Stimulated activated CD4-positive, alpha-beta T cell treated with anti-CD3 and anti-CD28 coated beads, Interleukin-2, amount 100 ng/mL, for 48 hours (primary cell): Measurements from ENCODE around the gene NIT1.

Experiments used
- DNase-seq, 2 donors: peaks; one replicate each; pipeline ENCODE4 v3.0.0-alpha.2; 2020

NIT1 gene

DNA sequence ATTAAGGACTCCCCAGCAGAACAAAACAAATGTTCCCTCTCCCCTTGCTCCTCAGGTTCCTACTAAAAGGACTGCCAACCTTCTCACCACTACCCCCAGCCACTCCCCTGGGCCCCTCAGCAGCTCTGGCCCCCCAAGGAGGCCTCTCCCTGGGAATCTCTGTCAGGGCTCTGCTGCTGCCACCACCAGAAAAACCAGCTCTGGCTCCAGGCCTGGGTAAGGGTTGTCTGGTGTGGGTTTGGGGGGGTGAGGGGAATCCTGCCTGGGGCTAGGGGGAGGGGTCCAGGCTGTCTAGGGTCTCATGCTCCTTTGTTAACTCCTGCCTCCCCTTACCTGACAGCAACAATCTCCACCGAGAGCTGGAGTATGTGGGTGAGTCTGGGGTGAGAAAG lies 33.3 kb upstream of the NIT1 start:
- no peak for DNase-seq

DNA sequence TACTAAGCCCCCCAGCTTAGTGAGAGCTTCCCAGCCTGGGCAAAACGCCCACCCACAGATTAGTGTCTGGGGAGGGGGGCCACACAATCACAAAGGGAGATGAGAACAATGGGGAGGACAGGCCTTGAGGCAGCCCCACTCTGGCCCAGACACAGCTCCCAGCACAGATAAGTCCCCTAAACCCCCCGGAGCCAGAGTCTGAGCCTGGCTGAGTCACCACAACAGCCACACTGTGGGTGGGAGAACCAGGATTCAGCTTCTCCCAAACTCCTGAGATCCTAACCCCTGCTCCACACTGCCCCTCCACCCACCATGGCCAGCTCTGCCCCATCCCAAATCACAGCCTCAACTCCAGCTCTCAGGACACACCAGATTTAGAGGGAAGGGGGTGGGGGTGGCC lies 32.7 kb upstream of the NIT1 start:
- no peak for DNase-seq

- no peak for DNase-seq
These were observed 31.4 kb upstream of the NIT1 start for GRCh38 chr1:161086457-161086856.

- no peak for DNase-seq
These were observed 29.3 kb upstream of the NIT1 start for GRCh38 chr1:161088587-161089110.

GRCh38 chr1:161089251-161089924 lies 28.5 kb upstream of the NIT1 start, which contains the start of gene NECTIN4:
Gene NECTIN4, minus strand, starts transcription at chr1:161089558. Its CDS starts 262 bp downstream, at chr1:161089296.
- DNase-seq, result no peak

- no peak for DNase-seq
These were observed 28.0 kb upstream of the NIT1 start for GRCh38 chr1:161089938-161090337.

DNA sequence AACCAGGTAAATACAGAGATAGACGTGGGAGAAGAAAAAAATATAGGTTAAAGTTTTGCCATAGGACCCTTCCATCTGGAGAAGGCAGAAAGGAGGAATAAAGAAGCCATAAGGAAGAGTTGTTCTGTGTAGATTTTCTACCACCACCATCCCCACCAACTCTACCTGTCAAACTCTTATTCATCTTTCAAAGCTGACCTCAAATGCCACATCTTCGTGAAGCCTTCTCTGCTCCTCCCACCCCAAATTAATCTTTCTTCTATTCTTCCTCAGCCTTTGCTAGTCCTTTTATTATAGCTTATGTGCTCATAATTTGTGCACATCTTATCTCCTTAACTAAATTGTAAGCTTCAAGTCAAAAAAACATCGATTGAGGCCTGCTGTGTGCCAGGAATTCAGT lies 27.3 kb upstream of the NIT1 start:
- DNase-seq, result no peak

DNA sequence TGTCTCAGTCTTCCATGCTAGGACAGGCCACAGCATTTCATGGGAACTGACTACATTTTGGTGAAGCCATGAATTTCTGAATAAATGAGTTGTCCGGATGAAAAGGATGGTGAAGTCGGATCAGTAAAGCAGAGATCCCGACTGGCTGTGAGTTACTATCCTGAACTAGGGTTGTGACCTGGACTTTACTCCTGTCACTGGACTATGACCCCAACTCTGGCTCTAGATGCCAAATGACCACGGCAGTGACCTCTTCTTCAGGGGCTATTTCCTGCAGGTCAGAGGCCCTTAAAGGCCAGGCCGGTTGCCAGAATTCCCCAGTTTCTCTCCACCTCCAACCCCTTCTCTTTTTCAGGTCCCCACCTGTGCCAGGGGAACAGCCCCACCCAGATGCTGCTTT lies 26.8 kb upstream of the NIT1 start:
- DNase-seq, result no peak

- no peak for DNase-seq
These were observed 26.0 kb upstream of the NIT1 start for GRCh38 chr1:161091796-161092507.

DNA sequence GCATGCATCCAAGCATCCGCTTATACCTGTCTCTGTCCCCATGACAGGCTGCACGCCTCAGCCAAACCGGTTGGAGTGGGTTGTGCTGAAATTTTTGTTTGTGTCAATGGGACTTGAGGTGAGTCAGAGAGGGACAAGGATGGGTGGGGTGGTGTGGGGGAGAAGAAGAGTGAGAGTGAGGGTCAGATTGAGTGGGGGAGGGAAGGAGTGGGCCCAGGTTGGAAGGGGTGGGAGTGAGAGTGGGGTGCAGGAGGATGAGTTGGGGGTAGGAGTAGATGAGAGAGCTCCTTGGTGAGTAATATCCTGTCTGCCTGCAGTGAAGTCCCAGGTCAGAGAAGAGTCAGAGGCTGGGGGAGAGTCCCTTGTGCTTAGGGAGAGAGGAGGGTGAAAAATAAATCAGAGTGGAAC lies 25.3 kb upstream of the NIT1 start:
- no peak for DNase-seq

GRCh38 chr1:161094481-161094880 lies 23.4 kb upstream of the NIT1 start:
- DNase-seq, result no peak

DNA sequence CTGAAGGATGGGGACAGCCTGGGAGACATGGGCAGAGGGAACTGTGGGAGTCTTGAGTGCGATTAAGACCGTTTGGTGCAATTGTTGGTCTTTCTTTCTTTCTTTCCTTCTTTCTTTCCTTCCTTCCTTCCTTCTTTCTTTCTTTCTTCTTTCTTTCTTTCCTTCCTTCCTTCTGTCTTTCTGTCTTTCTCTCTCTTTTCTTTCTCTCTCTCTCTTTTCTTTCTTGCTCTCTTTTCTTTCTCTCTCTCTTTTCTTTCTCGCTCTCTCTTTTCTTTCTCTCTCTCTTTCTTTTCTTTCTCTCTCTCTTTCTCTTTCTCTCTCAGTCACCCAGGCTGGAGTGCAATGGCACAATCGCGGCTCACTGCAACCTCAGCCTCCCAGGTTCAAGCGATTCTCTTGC lies 22.7 kb upstream of the NIT1 start:
- DNase-seq, result no peak

DNA sequence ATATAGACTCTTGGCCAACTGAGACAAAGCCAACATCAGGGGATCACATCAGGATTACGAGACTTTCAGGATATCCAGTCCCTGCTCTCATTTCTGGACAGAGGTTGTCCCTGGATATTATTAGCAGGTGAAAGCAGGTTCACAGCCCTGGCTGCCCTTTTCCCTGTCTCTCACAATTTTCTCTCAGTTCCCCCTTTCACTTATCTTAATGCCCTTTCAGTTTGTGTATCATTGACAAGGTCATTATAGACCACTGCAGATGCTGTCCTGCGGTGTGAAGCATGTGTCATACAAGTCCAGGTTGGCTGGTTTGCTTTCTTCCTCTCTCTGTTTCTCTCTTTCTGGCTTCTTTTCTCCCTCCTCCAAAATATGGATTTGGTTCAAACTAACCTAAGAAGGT lies 21.9 kb upstream of the NIT1 start:
- no peak for DNase-seq

GRCh38 chr1:161096530-161096929 lies 21.4 kb upstream of the NIT1 start:
- DNase-seq, result no peak

GRCh38 chr1:161098210-161099068 lies 19.5 kb upstream of the NIT1 start, which contains the start of gene KLHDC9:
Gene KLHDC9, plus strand, starts transcription at chr1:161098361. Its CDS starts 175 bp downstream, at chr1:161098536.
- peak; percentile 46 to 52 for DNase-seq

DNA sequence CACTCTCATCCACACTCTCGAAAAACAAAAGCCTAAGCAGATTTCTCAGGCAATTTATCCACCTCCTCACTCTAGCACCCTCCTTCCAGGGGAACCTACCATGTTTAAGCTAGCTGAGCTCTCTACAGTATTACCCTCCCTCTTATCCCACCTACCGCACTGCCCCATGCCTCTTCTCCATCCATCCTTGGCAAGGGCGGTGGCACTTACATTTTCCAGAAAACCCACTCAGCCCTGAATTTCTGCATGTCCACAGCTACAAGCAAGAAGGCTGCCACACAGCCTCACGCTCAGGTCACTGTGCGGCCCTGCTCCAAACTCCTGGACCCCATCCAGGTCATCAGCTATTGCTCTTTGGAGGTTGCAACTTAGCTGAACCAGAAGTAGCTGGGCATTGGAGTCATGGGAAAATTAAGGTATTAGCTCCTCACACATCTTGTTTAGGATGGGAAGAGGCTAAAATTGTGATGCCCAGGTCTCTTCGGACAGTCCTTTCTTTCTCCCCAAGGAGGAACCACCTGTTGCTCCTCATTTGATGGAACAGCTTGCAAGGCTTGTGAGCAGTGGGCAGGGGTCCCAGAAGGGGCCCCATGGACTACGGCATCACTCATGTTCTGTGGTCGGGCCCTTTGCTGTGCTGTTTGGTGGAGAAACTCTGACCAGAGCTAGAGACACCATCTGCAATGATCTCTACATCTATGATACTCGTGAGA lies 18.7 kb upstream of the NIT1 start:
- no peak for DNase-seq

- DNase-seq, result no peak
These were observed 17.3 kb upstream of the NIT1 start for GRCh38 chr1:161100556-161100955.

DNA sequence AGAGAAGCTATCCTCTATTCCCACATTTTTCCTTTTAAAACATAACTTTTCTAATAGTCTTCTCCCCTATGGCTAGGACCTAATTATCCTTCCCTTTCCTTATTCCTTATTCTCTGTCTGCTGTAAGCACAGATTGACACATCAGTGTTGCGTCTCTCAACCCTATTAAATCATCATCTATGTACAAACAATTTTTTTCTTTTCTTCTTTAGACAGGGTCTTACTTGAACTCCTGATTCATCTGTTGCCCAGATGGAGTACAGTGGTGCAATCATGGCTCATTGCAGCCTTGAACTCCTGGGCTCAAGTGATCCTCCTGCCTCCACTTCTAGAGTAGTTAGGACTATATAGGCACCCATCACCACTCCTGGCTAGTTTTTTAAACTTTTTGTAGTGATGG lies 11.5 kb upstream of the NIT1 start:
- no peak for DNase-seq

- no peak for DNase-seq
These were observed 6.8 kb upstream of the NIT1 start for GRCh38 chr1:161111117-161111516.

DNA sequence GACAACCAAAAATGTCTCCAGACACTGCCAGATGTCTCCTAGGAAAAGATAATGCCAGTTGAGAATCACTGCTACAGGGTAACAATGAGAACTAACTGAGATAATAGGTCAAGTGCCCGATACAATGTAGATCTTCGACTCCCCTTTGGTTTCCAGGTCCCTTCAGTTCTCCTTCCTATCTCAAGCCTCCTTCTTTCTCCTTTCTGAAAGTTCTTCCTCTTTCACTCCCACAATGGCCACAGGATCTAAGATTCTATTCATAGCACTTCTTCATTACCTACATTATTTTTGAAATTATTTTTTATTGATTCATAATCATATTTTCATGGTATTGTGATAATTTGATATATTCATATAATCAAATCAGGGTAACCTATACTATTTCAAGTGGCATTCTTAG lies 6.4 kb upstream of the NIT1 start:
- no peak for DNase-seq

- DNase-seq, result no peak
These were observed 4.0 kb upstream of the NIT1 start for GRCh38 chr1:161113915-161114314.

DNA sequence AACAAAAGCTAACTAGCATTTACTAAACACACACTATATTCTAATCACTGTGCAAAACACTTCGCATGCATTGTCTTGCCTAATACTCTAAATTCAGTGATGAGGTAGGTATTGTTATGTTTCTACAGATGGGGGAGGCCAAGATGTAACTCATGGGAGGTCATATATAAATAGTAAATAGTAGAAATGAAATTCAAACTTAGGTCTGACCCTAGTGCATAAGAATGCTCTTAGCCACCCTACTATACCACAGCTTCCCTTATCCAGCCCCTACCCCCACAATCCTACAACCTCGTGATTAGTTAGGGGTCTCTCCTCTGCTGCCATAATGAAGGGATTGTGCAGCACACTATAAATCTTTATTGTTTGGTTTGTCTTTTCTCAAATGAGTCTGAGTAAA lies 3.3 kb upstream of the NIT1 start:
- no peak for DNase-seq
